ENCODE results near the gene LDLRAD4.

LDLRAD4 gene

GRCh38 chr18:13433125-13433524, 214.6 kb downstream of the LDLRAD4 start:
- DNase-seq (ENCODE audit: low read depth), result no peak

DNA sequence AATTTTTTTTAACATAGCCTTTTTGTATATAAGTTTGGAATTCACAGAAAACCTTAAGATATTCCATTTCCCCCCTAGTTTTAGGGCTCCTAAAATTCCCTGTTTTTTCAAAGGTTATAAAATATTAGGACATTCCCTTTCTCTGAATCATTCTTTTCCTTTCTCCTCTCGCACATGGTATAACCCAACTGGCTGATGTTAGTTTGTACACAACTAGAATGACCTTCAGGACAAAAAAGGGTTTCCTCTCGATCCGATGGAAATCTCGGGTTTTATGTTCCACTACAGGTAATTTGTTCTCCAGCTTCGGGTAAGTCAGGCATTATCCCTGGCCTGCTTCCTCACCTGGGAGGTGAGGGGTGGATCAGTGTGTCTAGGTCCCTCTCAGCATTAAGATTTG, 215.1 kb downstream of the LDLRAD4 start:
- DNase-seq (ENCODE audit: low read depth), result peak; percentile 5

- DNase-seq (ENCODE audit: low read depth), result no peak
These were observed 216.3 kb downstream of the LDLRAD4 start for GRCh38 chr18:13434854-13435253.

GRCh38 chr18:13435586-13436333, 217.2 kb downstream of the LDLRAD4 start:
- peak; percentile 17 for DNase-seq (ENCODE audit: low read depth)

- no peak for DNase-seq (ENCODE audit: low read depth)
These were observed 218.0 kb downstream of the LDLRAD4 start for GRCh38 chr18:13436576-13436975.

- DNase-seq (ENCODE audit: low read depth), result no peak
These were observed 218.5 kb downstream of the LDLRAD4 start for GRCh38 chr18:13437034-13437433.

DNA sequence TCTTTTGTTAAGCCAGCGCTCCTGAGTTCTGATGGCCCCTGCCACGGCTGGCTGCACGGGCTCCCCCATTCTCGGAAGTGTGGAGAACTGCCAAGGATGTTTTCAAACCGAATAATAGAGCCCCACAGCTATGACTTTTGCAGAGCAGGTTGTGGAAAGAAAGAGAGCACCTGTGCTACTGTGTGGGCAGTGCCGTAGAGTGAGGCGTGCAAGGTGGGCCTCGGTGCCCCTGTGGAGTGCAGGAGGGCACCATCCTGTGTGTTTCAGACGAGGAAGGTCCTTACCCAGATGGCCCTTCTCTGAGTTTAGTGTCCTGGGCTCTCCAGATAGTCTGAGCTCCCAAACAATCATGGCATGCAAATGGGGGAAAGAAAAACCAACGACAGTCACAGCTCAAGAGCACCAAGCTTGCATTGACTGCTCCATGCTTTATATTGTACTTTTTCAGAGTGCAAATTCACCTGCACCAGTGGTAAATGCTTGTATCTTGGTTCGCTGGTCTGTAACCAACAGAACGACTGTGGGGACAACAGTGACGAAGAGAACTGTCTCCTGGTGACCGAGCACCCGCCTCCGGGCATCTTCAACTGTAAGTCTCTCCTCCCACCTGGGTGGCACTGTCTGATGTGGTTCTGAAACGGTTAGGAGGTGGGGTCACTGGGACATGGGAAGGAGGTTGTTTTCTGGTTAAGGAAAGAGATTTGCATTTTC, 219.4 kb downstream of the LDLRAD4 start:
- DNase-seq (ENCODE audit: low read depth), result no peak

DNA sequence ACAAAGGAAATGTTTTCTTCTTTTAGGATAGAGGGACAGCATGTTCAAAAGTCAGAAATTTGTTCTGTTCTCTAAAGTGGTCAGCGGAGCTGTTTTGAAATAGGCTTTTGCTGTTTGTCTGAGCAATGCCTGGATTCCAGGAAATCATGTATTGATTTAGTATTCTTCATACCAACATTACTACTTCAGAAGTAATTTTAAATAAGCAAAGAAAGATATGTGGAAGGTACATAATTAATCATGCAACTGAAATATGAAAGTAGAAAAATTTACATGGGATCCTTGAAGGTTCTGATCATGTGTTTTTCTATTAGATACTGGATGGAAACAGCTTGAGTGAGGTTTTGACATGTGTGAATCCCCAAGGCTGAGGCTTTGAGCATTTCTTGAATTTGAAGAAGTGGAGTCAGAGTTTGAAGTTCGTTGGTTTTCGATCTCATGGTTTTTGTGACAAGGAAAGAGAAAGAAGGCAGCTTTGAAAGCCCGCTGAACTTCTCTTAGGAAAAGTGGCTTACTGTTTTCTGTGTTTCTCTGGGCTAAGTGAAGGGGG, 220.0 kb downstream of the LDLRAD4 start:
- DNase-seq (ENCODE audit: low read depth), result no peak

- no peak for DNase-seq (ENCODE audit: low read depth)
These were observed 220.9 kb downstream of the LDLRAD4 start for GRCh38 chr18:13439461-13439860.

DNA sequence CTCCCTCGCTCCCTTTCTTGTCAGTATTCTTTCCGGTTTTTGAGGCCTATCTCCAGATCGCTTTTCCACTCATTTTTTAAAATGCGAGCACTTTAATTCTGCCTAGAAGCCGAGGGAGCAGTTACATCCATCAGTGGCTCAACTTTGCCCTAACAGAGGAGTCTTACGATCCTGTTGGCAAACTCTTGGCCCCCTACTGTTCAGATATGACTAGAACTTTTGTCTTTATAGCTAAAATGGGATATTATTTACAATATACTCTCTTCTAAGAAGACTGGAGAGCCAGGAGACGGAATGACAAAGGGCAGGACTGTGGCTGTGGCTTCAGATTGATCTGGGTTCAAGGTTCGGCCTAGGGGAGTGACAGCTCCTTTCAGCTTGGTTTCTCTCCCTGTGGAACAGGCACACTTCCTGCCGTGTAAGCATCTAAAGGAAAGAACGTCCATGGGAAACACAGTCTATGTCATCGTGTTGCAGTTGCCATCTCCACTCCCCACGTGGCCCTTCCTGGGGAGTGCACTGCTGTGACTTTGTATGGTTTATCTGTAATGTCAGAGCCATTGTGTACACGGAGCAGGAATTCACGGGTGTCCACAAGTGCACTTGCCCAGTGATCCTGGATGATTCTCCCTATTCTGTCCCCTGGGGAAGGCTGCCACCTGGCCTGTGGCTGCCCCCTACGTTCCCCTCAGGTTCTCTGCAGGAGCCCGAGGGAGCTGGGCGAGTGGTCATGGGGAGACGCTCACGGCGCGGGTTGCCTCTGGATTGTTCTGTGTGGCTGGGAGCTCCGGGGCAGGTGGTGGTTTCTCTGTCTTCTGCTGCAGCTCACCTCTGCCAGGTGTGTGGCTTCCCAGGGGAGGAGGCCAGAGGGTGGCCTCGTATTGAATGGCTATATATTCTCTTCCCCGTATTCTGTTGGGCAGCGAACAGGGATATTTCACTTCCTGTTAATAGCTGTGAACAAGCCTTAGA, 222.0 kb downstream of the LDLRAD4 start:
- DNase-seq (ENCODE audit: low read depth), result no peak

DNA sequence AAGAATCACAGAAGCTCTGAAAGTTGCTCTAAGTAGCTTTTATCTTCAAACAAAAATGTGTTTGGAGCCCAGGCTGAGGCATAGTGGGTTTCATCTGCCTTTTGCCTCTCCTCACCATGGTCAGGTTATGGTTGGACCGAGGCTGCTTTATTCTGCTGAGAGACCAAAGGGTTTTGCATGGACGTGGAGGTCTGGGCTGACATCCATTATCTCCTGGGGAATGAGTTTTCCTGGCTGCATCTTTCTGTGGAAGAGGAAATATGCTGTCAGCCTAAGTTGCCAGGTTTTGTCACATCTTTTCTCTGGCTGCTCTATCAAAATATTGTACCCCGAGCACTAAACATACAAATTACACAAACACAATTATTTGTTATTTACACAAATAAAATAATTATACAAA, 223.2 kb downstream of the LDLRAD4 start:
- no peak for DNase-seq (ENCODE audit: low read depth)

GRCh38 chr18:13442451-13442850, 223.9 kb downstream of the LDLRAD4 start:
- no peak for DNase-seq (ENCODE audit: low read depth)

GRCh38 chr18:13443552-13443951, 225.0 kb downstream of the LDLRAD4 start:
- no peak for DNase-seq (ENCODE audit: low read depth)

- DNase-seq (ENCODE audit: low read depth), result no peak
These were observed 226.1 kb downstream of the LDLRAD4 start for GRCh38 chr18:13444430-13445240.

- DNase-seq (ENCODE audit: low read depth), result no peak
These were observed 226.8 kb downstream of the LDLRAD4 start for GRCh38 chr18:13445241-13445897.

GRCh38 chr18:13446024-13446423, 227.5 kb downstream of the LDLRAD4 start:
- no peak for DNase-seq (ENCODE audit: low read depth)

- no peak for DNase-seq (ENCODE audit: low read depth)
These were observed 228.3 kb downstream of the LDLRAD4 start for GRCh38 chr18:13446610-13447461.

DNA sequence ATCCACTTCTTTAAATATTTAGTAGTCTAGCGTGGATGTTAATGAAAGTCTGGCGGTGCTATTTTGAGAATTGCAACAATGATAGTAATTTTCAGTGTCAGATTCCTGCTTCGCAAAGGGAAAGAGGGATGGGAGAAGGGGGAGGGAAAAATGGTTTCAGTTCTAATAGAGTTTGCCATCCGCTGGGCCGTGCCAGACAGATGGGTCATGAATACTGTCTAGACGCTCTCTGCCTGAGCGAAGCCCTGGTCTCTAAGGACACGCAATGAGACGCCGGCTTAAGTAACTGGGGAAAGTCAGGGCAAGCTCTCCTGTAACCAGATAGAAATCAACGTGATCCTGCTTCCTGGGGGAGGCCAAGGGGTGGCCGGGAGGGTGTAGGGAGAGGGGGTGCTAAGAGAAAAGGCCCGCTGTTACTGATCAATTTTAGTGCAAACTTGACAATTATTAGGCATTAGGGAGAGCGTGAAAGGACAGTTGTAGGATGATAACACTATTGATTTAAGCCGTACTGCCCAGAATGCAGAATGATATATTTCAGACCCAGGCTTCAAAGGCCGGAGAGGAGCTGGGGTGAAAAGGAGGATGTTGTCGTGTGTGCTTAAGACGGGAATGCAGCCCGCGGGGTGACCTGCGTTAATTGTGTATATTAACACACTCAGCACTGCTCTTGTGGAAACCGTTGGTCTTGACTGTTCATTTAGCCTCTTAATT, 229.2 kb downstream of the LDLRAD4 start:
- no peak for DNase-seq (ENCODE audit: low read depth)

DNA sequence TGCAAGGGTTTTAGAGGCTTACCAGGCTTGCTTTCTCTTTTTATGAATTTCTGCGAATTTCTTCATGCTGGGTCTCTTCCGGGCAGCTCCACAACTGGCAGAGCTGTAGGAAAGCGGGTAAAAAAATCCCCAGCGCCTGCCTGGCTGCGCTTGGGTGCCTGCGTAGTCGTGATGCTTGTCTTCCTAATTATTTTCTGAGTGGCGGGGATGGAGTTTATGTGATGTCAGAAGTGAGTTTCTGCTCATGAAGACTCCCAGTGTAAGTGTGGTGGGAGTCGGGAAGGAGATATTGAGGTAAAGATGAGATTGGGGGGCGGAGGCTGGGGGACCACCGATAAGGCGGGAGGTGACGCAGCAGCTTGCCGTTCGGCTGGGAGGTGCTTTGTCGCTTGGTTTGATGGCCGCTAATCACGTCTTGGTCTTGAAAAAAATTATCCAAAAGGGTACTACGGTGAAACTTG, 229.8 kb downstream of the LDLRAD4 start:
- DNase-seq (ENCODE audit: low read depth), result no peak
